ENCODE measurements around the gene GALM.
"Not testable (repeated sequence)": the region's sequence is repeated elsewhere in the genome, so short reads cannot be mapped to it uniquely, and the experiment has no call there.

GALM gene

DNA sequence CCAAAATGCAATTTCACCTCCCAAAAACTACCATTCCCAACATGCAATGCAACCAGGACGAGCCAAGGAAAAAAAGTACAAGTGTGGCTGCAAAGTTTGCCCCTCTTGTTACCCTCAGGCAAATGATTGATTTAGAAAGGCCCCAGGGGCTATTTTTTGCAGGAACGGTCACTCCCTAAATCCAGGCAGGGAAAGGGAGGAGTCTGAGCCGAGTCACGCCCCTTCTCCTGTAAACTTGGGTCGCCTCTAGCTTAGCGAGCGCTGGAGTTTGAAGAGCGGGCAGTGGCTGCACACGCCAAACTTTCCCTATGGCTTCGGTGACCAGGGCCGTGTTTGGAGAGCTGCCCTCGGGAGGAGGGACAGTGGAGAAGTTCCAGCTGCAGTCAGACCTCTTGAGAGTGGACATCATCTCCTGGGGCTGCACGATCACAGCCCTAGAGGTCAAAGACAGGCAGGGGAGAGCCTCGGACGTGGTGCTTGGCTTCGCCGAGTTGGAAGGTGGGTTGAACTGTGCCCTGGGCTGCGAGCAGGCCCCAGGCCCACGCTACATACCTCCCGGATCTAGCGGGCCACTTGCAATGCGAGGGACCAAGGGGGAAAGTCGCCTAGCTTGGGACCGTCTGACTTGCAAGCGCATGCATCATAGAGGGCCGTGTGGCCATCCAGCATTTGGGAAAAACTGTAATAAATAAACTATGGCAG is at the start of gene GALM:
Gene GALM (plus strand): TSS at position 261 of the 702 bp plus-strand sequence. CDS start 48 bp downstream, at position 309.
- DNase-seq: peak; percentile 85

DNA sequence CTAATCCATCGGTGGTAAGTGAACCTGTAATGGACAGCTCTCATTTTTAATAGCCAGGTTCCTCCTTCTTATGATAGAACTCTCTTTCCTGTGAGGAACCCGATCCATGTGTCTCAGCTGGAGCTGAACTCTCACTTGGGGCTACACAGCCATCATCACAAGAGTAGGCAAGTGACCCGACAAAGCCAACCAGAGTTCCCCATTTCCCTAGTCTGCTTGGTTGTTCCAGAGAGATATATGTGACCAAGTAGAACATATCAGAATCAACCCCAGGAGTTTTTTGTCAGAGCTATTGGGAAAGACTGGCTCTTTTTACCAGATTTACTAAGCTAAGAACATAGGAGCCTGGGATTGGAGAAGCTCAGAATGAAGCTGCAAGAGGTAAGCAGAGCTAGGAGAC is 48.6 kb upstream of the GALM start:
- DNase-seq: no peak

- DNase-seq: no peak
Measured at GRCh38 chr2:38619458-38620164, 46.3 kb upstream of the GALM start.

DNA sequence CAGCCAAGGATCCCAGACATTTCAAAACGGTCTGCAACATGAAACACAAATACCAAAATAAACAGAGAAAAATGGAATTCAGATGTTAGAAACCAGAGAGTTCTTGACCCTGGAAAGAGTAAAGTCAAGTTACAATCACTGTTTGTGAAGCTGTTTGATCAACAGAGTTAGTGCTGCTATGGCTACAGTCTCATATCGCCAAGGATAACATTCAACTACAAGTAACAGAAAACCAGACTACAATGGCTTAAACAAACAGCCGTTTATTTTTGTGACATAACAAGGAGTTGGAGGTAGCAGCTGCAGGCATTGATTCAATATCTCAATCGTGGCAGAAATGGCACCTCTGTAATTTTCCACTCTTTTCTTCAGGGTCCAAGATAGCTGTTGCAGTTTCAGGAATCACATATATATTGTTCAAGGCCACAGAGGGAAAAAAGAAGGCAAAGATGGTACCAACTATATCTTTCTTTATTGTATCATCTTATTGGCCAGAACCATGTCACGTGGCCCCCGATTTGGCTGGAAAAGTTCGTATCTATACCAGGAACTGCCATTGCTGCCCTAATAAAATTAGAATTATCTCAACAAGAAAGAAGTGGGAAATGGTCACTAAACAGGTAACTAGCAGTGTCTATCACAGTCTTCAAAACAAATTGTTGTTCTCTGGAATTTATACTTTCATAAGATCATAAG is 45.5 kb upstream of the GALM start:
- DNase-seq: peak; percentile 18

DNA sequence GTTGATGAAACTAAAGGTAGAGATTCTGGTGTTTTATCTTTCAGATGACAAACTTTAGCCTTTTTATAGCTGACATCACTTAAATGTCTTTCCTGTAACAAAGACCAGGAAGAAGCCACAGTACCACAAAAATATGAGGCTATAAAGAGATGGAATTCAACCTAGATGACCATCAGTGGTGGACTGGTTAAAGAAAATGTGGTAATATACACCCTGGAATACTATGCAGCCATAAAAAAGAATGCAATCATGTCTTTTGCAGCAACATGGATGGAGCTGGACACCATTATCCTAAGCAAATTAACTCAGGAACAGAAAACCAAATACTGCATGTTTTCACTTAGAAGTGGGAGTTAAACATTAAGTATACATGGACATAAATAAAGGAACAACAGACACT is 44.9 kb upstream of the GALM start:
- DNase-seq: no peak

- DNase-seq: no peak
Measured at GRCh38 chr2:38622210-38622609, 43.7 kb upstream of the GALM start.

GRCh38 chr2:38626326-38627035 is 39.4 kb upstream of the GALM start:
- no peak for DNase-seq

GRCh38 chr2:38627391-38627790 is 38.5 kb upstream of the GALM start:
- peak; percentile 12 for DNase-seq

GRCh38 chr2:38629684-38630083 is 36.2 kb upstream of the GALM start:
- DNase-seq: no peak

- DNase-seq: no peak
Measured at GRCh38 chr2:38631976-38632375, 33.9 kb upstream of the GALM start.

DNA sequence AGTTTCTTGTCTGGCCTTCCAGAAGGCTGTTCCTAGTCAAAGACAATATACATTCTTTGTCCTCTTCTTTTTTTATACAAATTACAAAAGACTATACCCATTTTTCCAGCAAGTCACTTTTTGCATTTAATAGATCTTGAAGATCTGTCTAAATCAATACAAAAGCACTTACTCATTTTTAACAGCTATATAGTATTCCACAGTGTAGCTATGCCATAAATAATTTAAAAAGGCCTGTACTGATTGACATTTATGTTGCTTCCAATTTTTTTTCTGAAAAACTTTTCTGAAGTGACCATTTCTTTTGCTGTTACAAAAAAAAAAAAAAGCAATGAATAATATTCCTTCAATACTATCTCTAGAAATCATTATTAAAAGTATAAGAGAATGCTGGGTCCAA is 32.9 kb upstream of the GALM start:
- DNase-seq: no peak

DNA sequence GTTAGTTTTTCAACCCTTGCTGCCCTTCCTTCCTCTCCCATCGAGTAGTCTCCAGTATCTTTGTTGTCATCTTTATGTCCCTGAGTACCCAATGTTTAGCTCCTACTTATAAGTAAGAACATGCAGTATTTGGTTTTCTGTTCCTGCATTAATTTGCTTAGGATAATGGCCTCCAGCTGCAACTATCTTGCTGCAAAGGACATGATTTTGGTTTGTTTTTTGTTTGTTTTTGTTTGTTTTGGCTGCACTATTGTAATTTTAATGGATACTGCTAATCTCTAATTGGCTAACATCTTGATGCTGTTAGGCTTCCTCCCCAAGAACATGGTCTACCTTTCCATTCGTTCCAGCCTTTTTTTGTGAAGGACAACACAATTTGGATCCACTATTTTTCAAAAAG is 32.0 kb upstream of the GALM start:
- no peak for DNase-seq

GRCh38 chr2:38634684-38635083 is 31.2 kb upstream of the GALM start:
- DNase-seq: no peak

DNA sequence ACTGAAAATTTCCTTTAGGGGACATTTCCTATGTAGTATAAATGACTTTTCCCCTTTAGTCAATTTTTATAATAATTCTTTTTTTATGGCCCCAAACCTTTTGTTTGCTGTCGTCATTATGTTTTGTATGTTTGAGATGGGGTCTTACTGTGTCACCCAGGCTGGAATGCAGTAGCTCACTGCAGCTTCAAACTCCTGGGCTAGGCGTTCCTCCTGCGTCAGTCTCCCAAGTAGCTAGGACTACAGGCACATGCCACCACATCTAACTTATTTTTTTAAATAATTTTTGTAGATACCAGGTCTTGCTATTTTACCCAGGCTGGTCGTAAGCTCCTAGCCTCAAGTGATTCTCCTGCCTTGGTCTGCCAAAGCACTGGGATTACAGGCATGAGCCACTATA is 30.8 kb upstream of the GALM start:
- no peak for DNase-seq

- no peak for DNase-seq
Measured at GRCh38 chr2:38636069-38636468, 29.8 kb upstream of the GALM start.

DNA sequence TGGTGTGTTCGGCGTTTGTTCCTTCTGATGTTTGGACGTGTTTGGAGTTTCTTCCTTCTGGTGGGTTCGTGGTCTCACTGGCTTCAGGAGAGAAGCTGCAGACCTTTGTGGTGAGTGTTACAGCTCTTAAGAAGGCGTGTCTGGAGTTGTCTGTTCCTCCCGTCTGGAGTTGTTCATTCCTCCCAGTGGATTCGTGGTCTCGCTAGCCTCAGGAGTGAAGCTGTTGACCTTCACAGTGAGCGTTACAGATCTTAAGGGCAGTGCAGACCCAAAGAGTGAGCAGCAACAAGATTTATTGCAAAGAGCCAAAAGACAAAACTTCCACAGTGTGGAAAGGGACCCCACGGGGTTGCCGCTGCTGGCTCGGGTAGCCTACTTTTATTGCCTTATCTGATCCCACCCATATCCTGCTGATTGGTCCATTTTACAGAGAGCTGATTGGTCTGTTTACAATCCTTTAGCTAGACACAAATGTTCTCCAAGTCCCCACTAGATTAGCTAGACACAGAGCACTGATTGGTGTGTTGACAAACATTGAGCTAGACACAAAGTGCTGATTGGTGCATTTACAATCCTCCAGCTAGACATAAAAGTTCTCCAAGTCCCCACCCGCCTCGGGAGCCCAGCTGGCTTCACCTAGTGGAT is 23.4 kb upstream of the GALM start:
- not testable (repeated sequence) for DNase-seq

DNA sequence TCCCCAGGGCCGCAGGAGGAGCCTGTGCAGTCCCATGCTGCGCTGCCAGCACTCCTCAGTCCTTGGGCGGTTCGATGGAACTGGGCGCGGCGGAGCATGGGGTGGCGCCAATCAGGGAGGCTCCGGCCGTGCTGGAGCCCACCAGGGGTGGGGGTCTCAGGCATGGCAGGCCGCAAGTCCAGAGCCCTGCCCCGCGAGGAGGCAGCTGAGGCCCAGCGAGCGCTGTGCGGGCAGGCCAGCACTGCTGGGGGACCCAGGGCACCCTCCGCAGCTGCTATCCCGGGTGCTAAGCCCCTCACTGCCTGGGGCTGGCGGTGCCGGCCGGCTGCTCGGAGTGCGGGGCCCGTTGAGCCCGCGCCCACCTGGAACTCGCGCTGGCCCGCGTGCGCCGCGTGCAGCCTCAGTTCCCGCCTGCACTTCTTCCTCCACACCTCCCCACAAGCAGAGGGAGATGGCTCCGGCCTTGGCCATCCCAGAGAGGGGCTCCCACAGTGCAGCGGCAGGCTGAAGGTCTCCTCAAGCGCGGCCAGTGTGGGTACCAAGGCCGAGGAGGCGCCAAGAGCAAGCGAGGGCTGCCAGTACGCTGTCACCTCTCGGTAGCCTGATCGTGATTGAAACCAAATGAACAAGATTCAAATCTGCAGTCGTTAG is 22.8 kb upstream of the GALM start:
- no peak for DNase-seq

DNA sequence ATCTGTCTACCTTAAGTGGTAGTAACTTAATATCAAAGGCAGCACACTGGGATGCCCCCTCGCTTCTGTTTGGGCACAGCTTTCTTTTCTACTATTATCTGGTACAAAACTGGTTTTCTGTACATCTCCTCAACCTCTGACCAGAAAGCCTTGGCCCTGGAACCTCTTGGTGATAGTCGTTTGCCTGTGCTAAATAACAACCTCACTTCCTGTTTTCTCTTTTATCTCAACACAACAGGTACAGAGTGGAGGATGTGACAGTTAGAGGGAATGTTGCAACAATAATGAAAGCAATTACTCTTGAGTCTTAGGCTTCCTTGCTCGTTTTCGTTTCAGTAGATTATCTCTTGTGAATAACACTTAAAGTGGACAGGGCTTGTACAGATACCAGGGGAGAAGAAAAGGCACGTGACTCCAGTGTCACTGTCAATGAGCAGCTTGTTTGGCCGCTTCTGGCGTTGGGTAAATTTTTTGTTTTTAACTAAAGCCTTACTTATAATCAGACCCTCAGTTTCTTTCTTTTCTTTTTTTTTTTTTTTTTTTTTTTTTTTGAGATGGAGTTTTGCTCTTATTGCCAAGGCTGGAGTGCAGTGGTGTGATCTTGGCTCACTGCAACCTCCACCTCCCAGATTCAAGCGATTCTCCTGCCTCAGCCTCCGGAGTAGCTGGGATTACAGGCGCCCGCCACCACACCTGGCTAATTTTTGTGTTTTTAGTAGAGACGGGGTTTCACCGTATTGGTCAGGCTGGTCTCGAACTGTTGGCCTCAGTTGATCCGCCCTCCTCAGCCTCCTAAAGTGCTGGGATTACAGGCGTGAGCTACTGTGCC is 22.0 kb upstream of the GALM start:
- not testable (repeated sequence) for DNase-seq

DNA sequence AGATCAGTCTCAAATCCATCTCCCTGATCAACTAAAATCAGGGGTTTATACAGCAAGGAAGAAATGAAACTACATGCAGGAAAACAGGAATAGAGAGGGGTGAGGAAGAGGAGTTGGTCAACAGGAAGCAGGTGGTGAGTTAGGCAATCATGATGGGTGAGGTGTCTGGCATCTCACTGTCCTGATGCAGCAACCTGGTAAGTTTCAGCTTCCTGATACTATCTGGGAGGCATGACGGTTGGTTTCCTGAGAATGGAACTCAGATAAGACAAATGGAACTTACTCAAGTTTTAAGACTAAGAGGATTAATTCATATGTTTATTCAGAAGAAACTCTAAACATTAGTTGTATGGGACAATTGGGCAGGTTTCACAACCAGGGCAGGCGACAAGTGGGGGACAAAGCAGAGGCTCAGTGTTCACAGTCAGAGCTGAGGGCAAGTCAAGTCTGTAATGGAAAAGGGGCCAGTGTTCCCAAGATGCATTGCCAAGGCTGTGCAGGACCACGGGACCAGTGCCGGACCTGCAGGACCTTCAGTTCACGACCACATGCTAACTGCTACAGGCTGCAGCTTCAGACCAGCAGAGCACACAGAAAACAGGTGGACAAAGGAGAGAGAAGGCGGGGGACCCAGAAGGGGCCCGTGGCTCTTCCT is 17.7 kb upstream of the GALM start:
- no peak for DNase-seq

GRCh38 chr2:38649176-38649728 is 16.7 kb upstream of the GALM start:
- no peak for DNase-seq

DNA sequence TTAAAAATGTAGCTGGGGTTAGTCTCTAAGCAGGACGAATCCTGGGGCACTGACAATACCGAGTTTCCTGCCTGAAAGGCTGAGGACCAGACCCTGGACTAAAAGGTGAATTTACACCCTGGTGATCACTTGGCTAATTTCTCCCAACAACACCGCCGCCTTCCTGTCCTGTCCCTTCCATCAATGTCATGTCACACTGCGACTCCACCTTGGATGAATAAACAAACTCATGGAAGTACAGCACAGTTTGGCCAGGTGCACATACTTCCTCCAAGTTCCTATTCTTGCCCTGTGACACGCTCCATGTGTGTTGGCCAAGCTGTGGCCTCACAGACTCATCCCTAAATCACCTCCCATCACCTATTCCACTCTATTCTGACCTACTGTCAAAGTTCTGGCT is 15.9 kb upstream of the GALM start:
- no peak for DNase-seq
